Caco-2 (cell line): ENCODE measurements around the gene USP37. TPM values are rescaled to one million over a fixed set of nuclear protein-coding genes. Genes with fewer than 3 reads are reported as not detected.

ENCODE experiments used
- microRNA-seq: library from miRNA; unstranded; fragments of <30 nt; microRNA quantifications from one replicate; pipeline ENCODE4 v1.2.0, GENCODE V29; 2022
- total RNA-seq: library from RNA; stranded (reverse); gene quantifications from 2 replicates; pipeline ENCODE4 v1.2.3, GENCODE V29; 2022

Gene USP37
- total RNA-seq, 1 experiment from 2014 or later = 22.2 TPM

Small RNA genes within 50 kb of the gene (microRNA-seq; reads per million reads assigned to microRNA genes)
- gene MIR26B = 13,151 reads per million, percentile 98 among the genes with 10 or more reads in this experiment

Other genes with a start within 250 kb of the USP37 start
- 0.54 TPM in 1 of 2 replicates, not detected in the other for gene CATIP, start 211.5 kb downstream of the USP37 start, total RNA-seq
- 0.12 and 0.32 TPM in 2 replicates for gene SLC11A1, start 186.1 kb downstream of the USP37 start, total RNA-seq
- gene CTDSP1, start 168.5 kb downstream of the USP37 start, total RNA-seq = 103 and 104 TPM in 2 replicates
- 401 and 448 TPM in 2 replicates for gene VIL1, start 149.2 kb downstream of the USP37 start, total RNA-seq
- 56.4 and 59.9 TPM in 2 replicates for gene CNOT9, start 488 bp upstream of the USP37 start, total RNA-seq
- 0.26 and 0.48 TPM in 2 replicates for gene PLCD4, start 39.5 kb upstream of the USP37 start, total RNA-seq
- 37.0 and 38.5 TPM in 2 replicates for gene ZNF142, start 91.3 kb upstream of the USP37 start, total RNA-seq
- 68.3 and 74.6 TPM in 2 replicates for gene BCS1L, start 91.3 kb upstream of the USP37 start, total RNA-seq
- 30.5 and 32.1 TPM in 2 replicates for gene RNF25, start 103.7 kb upstream of the USP37 start, total RNA-seq
- gene STK36, start 103.7 kb upstream of the USP37 start, total RNA-seq = 44.1 and 56.9 TPM in 2 replicates
- gene TTLL4, start 142.5 kb upstream of the USP37 start, total RNA-seq = 86.6 and 87.9 TPM in 2 replicates
- 20.9 and 26.8 TPM in 2 replicates for gene CYP27A1, start 213.8 kb upstream of the USP37 start, total RNA-seq